GM19025 (cell line): Measurements from ENCODE around the gene NT5DC2.

Experiments used
- ATAC-seq: cut with Tn5 transposase; IDR thresholded peaks from one replicate; pipeline ENCODE4 v1.9.1; 2021; ENCODE audit warnings: mild to moderate bottlenecking, low read depth, moderate library complexity; ENCODE audit not compliant: unreplicated experiment

The NT5DC2 gene

DNA sequence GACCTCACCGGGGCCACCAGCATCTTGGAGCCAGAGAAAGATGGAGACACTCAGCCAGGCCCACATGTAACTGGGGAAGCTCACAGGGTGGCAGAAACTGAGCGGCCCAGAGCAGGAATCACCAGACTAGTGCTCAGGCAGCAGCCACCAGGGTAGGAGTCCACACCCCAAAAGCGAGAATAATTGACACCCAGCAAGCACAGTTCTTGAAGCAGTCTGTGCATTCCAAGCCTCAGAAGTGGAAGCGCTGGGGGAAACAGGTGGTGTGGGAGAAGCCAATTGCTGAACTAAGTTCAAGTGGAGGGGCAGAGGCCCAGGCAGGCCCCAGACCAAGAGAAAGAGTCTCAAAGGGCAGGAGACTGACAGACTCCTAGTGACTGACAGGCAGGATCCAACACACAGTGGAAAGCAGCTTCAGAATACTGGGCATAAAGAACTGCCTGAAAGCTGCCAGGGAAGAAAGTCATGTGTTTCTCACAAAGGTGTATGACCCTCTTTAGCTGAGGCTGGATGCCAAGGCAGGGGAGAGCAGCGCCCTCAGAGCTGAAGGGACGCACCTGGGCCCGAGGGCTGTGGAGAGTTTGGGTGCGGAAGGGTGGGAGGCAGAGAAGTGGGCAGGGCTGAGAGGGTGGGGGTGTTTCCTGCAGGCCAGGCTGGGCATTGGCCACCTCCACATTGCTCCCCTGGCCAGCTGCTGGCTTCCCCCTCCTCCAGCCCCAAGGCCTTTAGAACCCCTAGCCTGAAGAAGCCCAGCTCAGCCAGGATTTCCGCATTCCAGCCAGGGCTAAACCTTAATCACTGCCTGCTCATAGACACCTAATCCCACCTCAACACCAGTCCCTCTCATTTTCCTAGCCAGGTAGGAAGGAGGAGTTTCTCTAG is 7.7 kb downstream of the NT5DC2 start:
- ATAC-seq, result no peak

GRCh38 chr3:52524752-52525679 is 8.6 kb downstream of the NT5DC2 start:
- no peak for ATAC-seq

DNA sequence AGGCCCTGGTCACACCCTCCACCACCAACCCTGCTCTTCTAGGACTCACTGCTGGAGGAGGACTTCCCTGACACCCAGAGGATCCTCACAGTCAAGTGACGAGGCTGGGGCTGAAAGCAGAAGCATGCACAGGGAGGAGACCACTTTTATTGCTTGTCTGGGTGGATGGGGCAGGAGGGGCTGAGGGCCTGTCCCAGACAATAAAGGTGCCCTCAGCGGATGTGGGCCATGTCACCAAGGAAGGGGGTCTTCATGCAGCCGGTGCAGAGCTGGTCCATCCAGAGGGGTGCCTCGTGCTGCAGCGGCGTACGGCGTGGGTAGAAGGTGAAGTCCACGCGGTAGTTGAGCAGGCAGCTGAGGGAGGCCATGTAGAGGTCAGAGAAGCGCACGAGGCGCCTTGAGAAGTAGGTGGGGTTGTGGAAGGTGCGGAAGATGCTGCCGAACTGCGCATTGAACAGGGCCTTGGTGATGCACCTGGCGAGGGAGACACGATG is 9.4 kb downstream of the NT5DC2 start:
- ATAC-seq, result no peak

- ATAC-seq, result no peak
Measured at GRCh38 chr3:52523386-52524257, 10.0 kb downstream of the NT5DC2 start.

- no peak for ATAC-seq
Measured at GRCh38 chr3:52522651-52523251, 10.9 kb downstream of the NT5DC2 start.

DNA sequence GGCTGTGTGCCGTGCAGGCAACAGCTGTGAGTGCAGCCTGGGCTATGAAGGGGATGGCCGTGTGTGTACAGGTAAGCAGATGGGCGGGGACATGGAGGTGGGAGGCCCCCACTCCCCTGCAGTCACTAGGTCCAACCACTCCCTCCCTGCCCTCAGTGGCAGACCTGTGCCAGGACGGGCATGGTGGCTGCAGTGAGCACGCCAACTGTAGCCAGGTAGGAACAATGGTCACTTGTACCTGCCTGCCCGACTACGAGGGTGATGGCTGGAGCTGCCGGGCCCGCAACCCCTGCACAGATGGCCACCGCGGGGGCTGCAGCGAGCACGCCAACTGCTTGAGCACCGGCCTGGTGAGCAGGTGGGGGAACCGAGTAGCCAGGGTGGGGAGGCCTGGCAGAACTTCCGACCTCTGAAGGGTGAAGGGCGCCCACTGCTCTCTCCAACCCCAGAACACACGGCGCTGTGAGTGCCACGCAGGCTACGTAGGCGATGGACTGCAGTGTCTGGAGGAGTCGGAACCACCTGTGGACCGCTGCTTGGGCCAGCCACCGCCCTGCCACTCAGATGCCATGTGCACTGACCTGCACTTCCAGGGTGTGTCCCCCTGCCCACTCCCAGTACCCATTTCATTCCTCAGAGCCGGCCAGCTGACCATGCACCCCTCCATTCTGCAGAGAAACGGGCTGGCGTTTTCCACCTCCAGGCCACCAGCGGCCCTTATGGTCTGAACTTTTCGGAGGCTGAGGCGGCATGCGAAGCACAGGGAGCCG is 11.6 kb downstream of the NT5DC2 start:
- no peak for ATAC-seq

DNA sequence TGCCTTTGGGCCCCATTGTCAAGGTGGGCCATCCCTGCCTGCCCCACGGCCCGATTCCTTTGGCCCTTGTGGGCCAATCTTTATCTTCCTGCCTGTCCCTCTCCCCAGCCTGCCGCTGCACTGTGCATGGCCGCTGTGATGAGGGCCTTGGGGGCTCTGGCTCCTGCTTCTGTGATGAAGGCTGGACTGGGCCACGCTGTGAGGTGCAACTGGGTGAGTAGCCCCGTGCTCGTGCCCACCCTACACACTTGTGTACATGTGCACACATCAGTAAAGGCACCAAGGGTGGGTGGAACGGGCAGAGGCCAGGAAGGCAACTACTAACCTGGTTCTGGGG is 12.2 kb downstream of the NT5DC2 start:
- no peak for ATAC-seq

GRCh38 chr3:52520716-52521487 is 12.8 kb downstream of the NT5DC2 start:
- ATAC-seq, result no peak

GRCh38 chr3:52520141-52520667 is 13.5 kb downstream of the NT5DC2 start:
- no peak for ATAC-seq

GRCh38 chr3:52519445-52520140 is 14.1 kb downstream of the NT5DC2 start:
- ATAC-seq, result no peak

GRCh38 chr3:52518723-52519444 is 14.8 kb downstream of the NT5DC2 start:
- ATAC-seq, result no peak

- no peak for ATAC-seq
Measured at GRCh38 chr3:52517796-52518722, 15.6 kb downstream of the NT5DC2 start.

GRCh38 chr3:52516509-52517195 is 17.0 kb downstream of the NT5DC2 start:
- ATAC-seq, result no peak

GRCh38 chr3:52515192-52515591 is 18.5 kb downstream of the NT5DC2 start:
- no peak for ATAC-seq

GRCh38 chr3:52514576-52514975 is 19.1 kb downstream of the NT5DC2 start:
- no peak for ATAC-seq
